CD14-positive monocyte (primary cell): ENCODE measurements around the gene SYTL3. TPM values are rescaled to one million over a fixed set of nuclear protein-coding genes. Genes with fewer than 3 reads are reported as not detected.
"Not testable (repeated sequence)": the region's sequence is repeated elsewhere in the genome, so short reads cannot be mapped to it uniquely, and the experiment has no call there.

Experiments used
- DNase-seq, 3 donors: peaks; one replicate each; pipeline ENCODE4 v3.0.0-alpha.2; 2011 to 2022
- H2AFZ ChIP-seq: 2 replicates; pipeline ENCODE4 v1.6.0; 2012; ENCODE audit warnings: mild to moderate bottlenecking, low read depth, low read length, inconsistent platforms; ENCODE audit not compliant: insufficient read depth, poor library complexity, severe bottlenecking
- H3K27ac ChIP-seq, 2 donors: 1 replicate in 1 of 2; 2 replicates in 1 of 2; pipeline ENCODE4 v1.5.1; 2012 to 2013; ENCODE audit warnings: low read length in 2 of 2, control low read depth in 1 of 2, inconsistent platforms in 1 of 2, low read depth in 1 of 2, mild to moderate bottlenecking in 1 of 2
- H3K27me3 ChIP-seq, 2 donors: one replicate each; pipeline versions ENCODE4 v1.6.0 to v1.6.1; 2011 to 2013; ENCODE audit warnings: low read length in 2 of 2; ENCODE audit not compliant: control insufficient read depth in 2 of 2, insufficient read depth in 2 of 2
- H3K36me3 ChIP-seq, 2 donors: replicated peaks in 1 of 2; 1 replicate in 1 of 2; 2 replicates in 1 of 2; pipeline versions ENCODE4 v1.5.1 to v1.6.1; 2012 to 2013; ENCODE audit warnings: low read length in 2 of 2, control low read depth in 1 of 2, inconsistent platforms in 1 of 2, mild to moderate bottlenecking in 1 of 2; ENCODE audit not compliant: insufficient read depth in 2 of 2, control insufficient read depth in 1 of 2
- H3K4me1 ChIP-seq, 2 donors: 1 replicate in 1 of 2; 2 replicates in 1 of 2; pipeline versions ENCODE4 v1.5.1 to v1.6.1; 2012 to 2013; ENCODE audit warnings: low read length in 2 of 2, control low read depth in 1 of 2, inconsistent platforms in 1 of 2, mild to moderate bottlenecking in 1 of 2, moderate library complexity in 1 of 2; ENCODE audit not compliant: insufficient read depth in 2 of 2, control insufficient read depth in 1 of 2
- H3K4me2 ChIP-seq: replicated peaks from 2 replicates; pipeline ENCODE3; 2012; ENCODE audit warnings: low read length, moderate library complexity, mild to moderate bottlenecking; ENCODE audit not compliant: poor library complexity, severe bottlenecking; ENCODE audit errors: extremely low read depth
- H3K4me3 ChIP-seq, 3 experiments: fragments of 200-600 bp in 1 of 3; sonication (generic) in 1 of 3; replicated peaks in 1 of 3; 1 replicate in 2 of 3; 2 replicates in 1 of 3; pipeline ENCODE4 v1.5.1; 2011 to 2013; ENCODE audit warnings: low read length in 3 of 3, mild to moderate bottlenecking in 3 of 3, control low read depth in 2 of 3, low read depth in 2 of 3, inconsistent platforms in 1 of 3, moderate library complexity in 1 of 3
- H3K79me2 ChIP-seq: 2 replicates; pipeline ENCODE4 v1.6.0; 2012; ENCODE audit warnings: mild to moderate bottlenecking, control low read depth, inconsistent platforms, low read length, moderate library complexity; ENCODE audit not compliant: insufficient read depth
- H3K9ac ChIP-seq: 2 replicates; pipeline ENCODE4 v1.6.0; 2017; ENCODE audit warnings: low read length, mild to moderate bottlenecking; ENCODE audit not compliant: insufficient read depth, poor library complexity, severe bottlenecking
- H3K9me3 ChIP-seq, 2 donors: replicated peaks in 1 of 2; 1 replicate in 1 of 2; 2 replicates in 1 of 2; pipeline versions ENCODE4 v1.5.1 to v1.6.1; 2012 to 2013; ENCODE audit warnings: low read length in 2 of 2, control low read depth in 1 of 2; ENCODE audit not compliant: control insufficient read depth in 1 of 2, insufficient read depth in 1 of 2
- H4K20me1 ChIP-seq: 2 replicates; pipeline ENCODE4 v1.6.0; 2012; ENCODE audit warnings: mild to moderate bottlenecking, low read length, control low read depth, moderate library complexity; ENCODE audit not compliant: insufficient read depth
- H3K27ac Mint-ChIP-seq, 7 donors: one replicate each; pipeline ENCODE4 v1.8.0; 2020; ENCODE audit warnings: mild to moderate bottlenecking in 7 of 7, mixed read lengths in 7 of 7, moderate library complexity in 6 of 7, inconsistent platforms in 2 of 7
- H3K27me3 Mint-ChIP-seq, 3 donors: one replicate each; pipeline ENCODE4 v1.8.0; 2021 to 2022; ENCODE audit warnings: low read depth in 3 of 3, mild to moderate bottlenecking in 3 of 3, mixed read lengths in 3 of 3, moderate library complexity in 3 of 3, inconsistent platforms in 1 of 3
- H3K36me3 Mint-ChIP-seq, 2 donors: one replicate each; pipeline ENCODE4 v1.8.0; 2020; ENCODE audit warnings: mixed read lengths in 2 of 2, inconsistent platforms in 1 of 2, mild to moderate bottlenecking in 1 of 2
- H3K4me1 Mint-ChIP-seq: one replicate; pipeline ENCODE4 v1.8.0; 2020; ENCODE audit warnings: mild to moderate bottlenecking, mixed read lengths
- H3K4me3 Mint-ChIP-seq, 2 donors: one replicate each; pipeline ENCODE4 v1.8.0; 2020; ENCODE audit warnings: mild to moderate bottlenecking in 2 of 2, mixed read lengths in 2 of 2, moderate library complexity in 1 of 2
- H3K9me3 Mint-ChIP-seq, 7 donors: one replicate each; pipeline ENCODE4 v1.8.0; 2020 to 2022; ENCODE audit warnings: mixed read lengths in 7 of 7, mild to moderate bottlenecking in 6 of 7, moderate library complexity in 6 of 7, inconsistent platforms in 2 of 7
- WGBS: methylation state at CpG from one replicate; pipeline ENCODE4 v1.1.5; 2013; ENCODE audit warnings: missing lambda C conversion rate; ENCODE audit not compliant: insufficient coverage; 5-methylcytosine and 5-hydroxymethylcytosine counted together
- intact Hi-C, 2 donors: fragments of 100-400 bp; cut with micrococcal nuclease; formaldehyde crosslinking; loops; one replicate each; pipeline versions ENCODE4 v1.15.0 to v1.15.1; 2023
- polyA plus RNA-seq, 3 donors: library from polyadenylated mRNA; depleted of rRNA in 1 of 3; unstranded in 2 of 3; stranded (reverse) in 1 of 3; fragments of 300-500 nt in 2 of 3; fragments of >200 nt in 1 of 3; fragmentation: Illumina TruSeq in 2 of 3; gene quantifications; 1 replicate in 2 of 3; 2 replicates in 1 of 3; pipeline ENCODE4 v1.2.3, GENCODE V29; 2012 to 2021
- TF ChIP-seq, protein P1 (sequence below): fragments of 200-600 bp; IDR thresholded peaks from one replicate; pipeline ENCODE4 v1.8.0; 2022; ENCODE audit warnings: antibody characterized with exemption, mild to moderate bottlenecking

Gene SYTL3
- polyA plus RNA-seq, 3 donors, result 14.6 to 18.7 (median 14.8) TPM

GRCh38 chr6:158789115-158789917, 139.5 kb downstream of the SYTL3 start:
- H3K36me3 Mint-ChIP-seq, result peaks cover 62 to 73% of the 10 kb centered on the region in 2 donors
- Histone ChIP-seq H3K9me3 (no peaks in the 10 kb centered on the region), H3K27ac (peak overlapping the region in 1 of 2 donors; percentile 54), H2AFZ (no peak overlapping the region), H3K79me2 (peaks cover 56% of the 10 kb centered on the region), H3K4me2 (no peak overlapping the region), H3K27me3 (no peaks in the 10 kb centered on the region), H3K36me3 (peaks cover 46 to 57% of the 10 kb centered on the region in 2 donors), H3K4me3 (no peak overlapping the region), H3K9ac (no peak overlapping the region), H3K4me1 (no peaks in the 10 kb centered on the region), H4K20me1 (peaks cover 83% of the 10 kb centered on the region)
- WGBS, result 70% methylated on average over 7 of the region's 11 CpGs
- DNase-seq, result no peak
- H3K27me3 Mint-ChIP-seq, result peaks cover 0 to 1% (median 0%) of the 10 kb centered on the region in 3 donors
- intact Hi-C loops, result no loop called here
- H3K9me3 Mint-ChIP-seq, result no peaks in the 10 kb centered on the region
- TF ChIP-seq, protein P1, sequence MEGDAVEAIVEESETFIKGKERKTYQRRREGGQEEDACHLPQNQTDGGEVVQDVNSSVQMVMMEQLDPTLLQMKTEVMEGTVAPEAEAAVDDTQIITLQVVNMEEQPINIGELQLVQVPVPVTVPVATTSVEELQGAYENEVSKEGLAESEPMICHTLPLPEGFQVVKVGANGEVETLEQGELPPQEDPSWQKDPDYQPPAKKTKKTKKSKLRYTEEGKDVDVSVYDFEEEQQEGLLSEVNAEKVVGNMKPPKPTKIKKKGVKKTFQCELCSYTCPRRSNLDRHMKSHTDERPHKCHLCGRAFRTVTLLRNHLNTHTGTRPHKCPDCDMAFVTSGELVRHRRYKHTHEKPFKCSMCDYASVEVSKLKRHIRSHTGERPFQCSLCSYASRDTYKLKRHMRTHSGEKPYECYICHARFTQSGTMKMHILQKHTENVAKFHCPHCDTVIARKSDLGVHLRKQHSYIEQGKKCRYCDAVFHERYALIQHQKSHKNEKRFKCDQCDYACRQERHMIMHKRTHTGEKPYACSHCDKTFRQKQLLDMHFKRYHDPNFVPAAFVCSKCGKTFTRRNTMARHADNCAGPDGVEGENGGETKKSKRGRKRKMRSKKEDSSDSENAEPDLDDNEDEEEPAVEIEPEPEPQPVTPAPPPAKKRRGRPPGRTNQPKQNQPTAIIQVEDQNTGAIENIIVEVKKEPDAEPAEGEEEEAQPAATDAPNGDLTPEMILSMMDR, result no peak
- H3K4me3 Mint-ChIP-seq, result no peak overlapping the region
- H3K27ac Mint-ChIP-seq, result peak overlapping the region in 3 of 7 donors; percentile 11 to 56 (median 51)
- H3K4me1 Mint-ChIP-seq, result peaks cover 2% of the 10 kb centered on the region

DNA sequence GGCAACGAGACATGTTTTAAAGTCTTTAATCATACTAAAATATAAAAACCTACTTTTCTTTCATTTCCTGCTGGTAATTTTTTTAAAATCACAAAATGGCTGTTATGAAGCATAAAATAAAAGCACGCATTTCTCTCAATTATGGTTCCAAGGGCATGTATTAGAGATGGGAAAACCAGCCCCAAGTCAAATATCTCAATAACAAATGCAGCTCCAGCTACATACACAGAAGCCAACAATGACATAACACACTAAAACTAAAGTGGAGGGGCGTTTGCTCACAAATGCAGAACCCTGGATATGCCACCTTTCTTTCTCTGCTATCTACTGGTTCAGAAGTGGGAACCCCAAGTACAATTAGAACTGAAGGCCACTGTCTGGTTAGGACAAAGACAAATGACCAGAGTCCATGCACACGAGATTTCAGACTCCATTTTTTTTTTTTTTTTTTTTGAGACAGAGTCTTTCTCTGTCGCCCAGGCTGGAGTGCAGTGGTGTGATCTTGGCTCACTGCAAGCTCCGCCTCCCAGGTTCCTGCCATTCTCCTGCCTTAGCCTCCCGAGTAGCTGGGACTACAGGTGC, 141.5 kb downstream of the SYTL3 start:
- peaks cover 0 to 1% (median 0%) of the 10 kb centered on the region in 3 donors for H3K27me3 Mint-ChIP-seq
- peaks cover 53 to 67% of the 10 kb centered on the region in 2 donors for H3K36me3 Mint-ChIP-seq
- H3K36me3 ChIP-seq, result peaks cover 29 to 37% of the 10 kb centered on the region in 2 donors
- H3K9ac ChIP-seq, result no peak overlapping the region
- DNase-seq, result no peak
- TF ChIP-seq, protein P1, result no peak
- no CpG with 5 or more reads among the region's 7 CpGs for WGBS
- H4K20me1 ChIP-seq, result peaks cover 96% of the 10 kb centered on the region
- no peak overlapping the region for H3K4me2 ChIP-seq
- no peaks in the 10 kb centered on the region for H3K9me3 Mint-ChIP-seq
- no peak overlapping the region for H3K27ac ChIP-seq
- no peak overlapping the region for H3K4me3 Mint-ChIP-seq
- intact Hi-C loops, result loop anchor here in 1 of 2 donors (10.0 kb wide), 1 partner anchor 333 kb away; no protein-coding TSS in a partner anchor
- H3K4me1 Mint-ChIP-seq, result peaks cover 3% of the 10 kb centered on the region
- H3K27ac Mint-ChIP-seq, result peak overlapping the region in 3 of 7 donors; percentile 13 to 35 (median 15)
- no peak overlapping the region for H3K4me3 ChIP-seq
- H3K4me1 ChIP-seq, result no peaks in the 10 kb centered on the region
- H3K79me2 ChIP-seq, result peaks cover 76% of the 10 kb centered on the region
- no peak overlapping the region for H2AFZ ChIP-seq
- H3K27me3 ChIP-seq, result no peaks in the 10 kb centered on the region
- no peaks in the 10 kb centered on the region for H3K9me3 ChIP-seq

- H3K27me3 Mint-ChIP-seq, H3K4me3 Mint-ChIP-seq, H3K4me1 ChIP-seq, H3K9ac ChIP-seq, H3K4me3 ChIP-seq, H2AFZ ChIP-seq, H3K4me2 ChIP-seq, H3K27me3 ChIP-seq, DNase-seq, H3K9me3 ChIP-seq, H3K4me1 Mint-ChIP-seq, H3K9me3 Mint-ChIP-seq: not testable (repeated sequence)
- Mint-ChIP-seq H3K27ac (peak overlapping the region in 5 of 7 donors; percentile 30 to 62 (median 37)), H3K36me3 (peaks cover 48 to 62% of the 10 kb centered on the region in 2 donors)
- intact Hi-C loops, result loop anchor here in 1 of 2 donors (10.0 kb wide), 1 partner anchor 332 kb away; no protein-coding TSS in a partner anchor
- WGBS, result 83% methylated on average over 5 of the region's 10 CpGs
- H3K36me3 ChIP-seq, result peaks cover 18 to 25% of the 10 kb centered on the region in 2 donors
- H3K79me2 ChIP-seq, result peaks cover 88% of the 10 kb centered on the region
- peak overlapping the region in 1 of 2 donors; percentile 38 for H3K27ac ChIP-seq
- H4K20me1 ChIP-seq, result peaks cover 99% of the 10 kb centered on the region
These were observed 142.7 kb downstream of the SYTL3 start for GRCh38 chr6:158792505-158792904.
